HG03066 (cell line): ENCODE measurements around the gene RGL2.

ENCODE experiments used
- ATAC-seq: cut with Tn5 transposase; IDR thresholded peaks from one replicate; pipeline ENCODE4 v1.9.1; 2021; ENCODE audit warnings: low read depth; ENCODE audit not compliant: unreplicated experiment

Gene RGL2

DNA sequence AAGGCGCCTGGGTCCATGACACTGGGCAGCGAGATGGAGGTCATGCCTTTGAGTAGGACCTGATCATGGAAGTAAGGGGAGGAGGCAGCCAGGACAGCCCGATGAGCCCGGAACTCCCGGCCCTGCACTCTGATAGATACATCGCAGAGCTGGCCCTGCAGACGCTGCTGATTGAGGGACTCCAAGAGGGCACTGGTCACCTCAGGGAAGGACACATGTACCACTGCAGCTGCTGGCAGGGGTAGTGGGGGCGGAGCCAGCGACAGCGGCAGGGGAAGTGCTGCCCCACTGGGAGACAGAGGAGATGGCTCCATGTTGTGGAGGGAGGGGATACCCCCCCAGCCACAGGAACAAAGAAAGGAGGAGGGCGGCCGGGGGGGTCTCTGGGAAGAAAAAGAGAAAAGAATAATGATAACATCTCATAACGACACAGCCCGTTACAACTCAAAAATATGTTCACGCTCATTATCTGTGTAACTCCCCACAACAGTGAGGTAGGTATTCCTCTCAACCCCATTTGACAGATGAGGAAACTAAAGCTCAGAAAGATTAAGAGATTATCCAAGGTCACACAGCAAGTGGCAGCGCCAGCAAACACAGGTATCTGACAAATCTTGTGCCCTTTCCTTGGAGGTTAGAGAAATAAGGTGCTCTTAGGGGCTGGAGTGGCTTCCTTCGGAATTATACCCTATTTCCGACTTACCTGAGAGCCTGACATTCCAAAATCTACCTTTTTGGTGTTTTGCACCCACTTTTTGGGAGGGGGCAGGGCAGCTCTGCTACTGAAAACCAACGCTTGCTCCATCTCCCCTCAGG is 18.1 kb upstream of the RGL2 start:
- ATAC-seq, result no peak

- no peak for ATAC-seq
These were observed 17.3 kb upstream of the RGL2 start for GRCh38 chr6:33315793-33316602.

- ATAC-seq, result no peak
These were observed 16.4 kb upstream of the RGL2 start for GRCh38 chr6:33314943-33315792.

DNA sequence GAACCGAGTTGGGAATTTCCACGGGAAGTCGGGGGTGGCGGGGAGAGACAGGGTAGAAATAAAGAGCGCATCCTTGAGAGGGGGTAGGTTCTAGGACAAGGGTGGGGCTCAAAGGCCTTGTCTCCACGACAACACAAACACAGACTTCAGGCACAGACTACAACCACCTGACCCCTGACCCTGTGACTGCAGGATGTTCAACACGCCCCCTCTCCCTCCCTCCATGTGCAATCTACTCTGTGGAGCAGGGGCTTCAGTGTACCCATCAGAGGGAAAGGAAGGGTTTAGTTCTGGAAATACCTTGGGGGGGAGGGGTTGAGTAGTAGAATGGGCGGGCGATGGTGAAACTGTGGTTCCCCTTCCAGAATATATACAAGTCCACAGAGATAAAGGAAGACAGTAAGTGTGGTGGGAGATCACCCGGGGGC is 15.8 kb upstream of the RGL2 start:
- no peak for ATAC-seq

DNA sequence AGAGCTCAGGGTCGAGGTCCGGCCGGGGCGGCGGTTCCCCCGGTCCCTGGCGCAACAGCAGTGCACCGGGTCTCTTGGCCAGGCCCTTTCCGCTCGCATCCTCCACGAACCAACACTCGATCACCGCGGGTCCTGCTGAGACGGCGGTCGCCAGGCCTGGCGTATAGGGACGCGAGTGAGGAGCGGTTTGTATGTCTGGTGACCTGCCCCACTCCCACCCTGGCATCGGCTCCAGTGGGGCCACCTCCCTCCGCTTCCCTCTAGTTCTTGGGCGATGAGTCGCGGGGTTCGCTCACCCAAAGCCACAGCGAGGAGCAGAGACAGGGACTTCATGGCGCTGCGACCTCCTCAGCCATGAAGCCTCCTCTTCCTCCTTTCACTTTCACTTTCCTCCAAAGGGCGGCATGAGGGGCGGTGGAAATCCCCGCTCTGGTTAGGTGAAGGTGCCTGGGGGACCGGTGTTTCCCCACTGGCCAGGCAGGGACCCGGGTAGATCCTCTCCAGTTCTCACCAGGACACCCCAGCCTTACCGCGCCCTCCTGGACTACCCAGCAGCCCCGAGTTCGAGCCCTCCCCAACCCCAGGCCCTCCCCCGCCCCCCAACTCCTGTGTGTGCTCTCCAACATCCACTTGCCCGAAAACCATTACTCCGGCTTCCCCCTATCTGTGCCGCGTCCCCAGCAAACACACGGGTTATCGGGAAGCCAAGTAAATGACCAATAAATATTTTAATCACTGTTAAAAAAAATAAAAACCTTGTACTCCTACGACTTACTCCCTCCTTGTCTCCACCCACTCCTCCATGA is 15.2 kb upstream of the RGL2 start, which contains the start of gene TAPBP:
TAPBP (minus strand) TSS at position 370 of the 806 bp plus-strand sequence; CDS start at position 333, 37 bp downstream.
- peak; percentile 46 for ATAC-seq

DNA sequence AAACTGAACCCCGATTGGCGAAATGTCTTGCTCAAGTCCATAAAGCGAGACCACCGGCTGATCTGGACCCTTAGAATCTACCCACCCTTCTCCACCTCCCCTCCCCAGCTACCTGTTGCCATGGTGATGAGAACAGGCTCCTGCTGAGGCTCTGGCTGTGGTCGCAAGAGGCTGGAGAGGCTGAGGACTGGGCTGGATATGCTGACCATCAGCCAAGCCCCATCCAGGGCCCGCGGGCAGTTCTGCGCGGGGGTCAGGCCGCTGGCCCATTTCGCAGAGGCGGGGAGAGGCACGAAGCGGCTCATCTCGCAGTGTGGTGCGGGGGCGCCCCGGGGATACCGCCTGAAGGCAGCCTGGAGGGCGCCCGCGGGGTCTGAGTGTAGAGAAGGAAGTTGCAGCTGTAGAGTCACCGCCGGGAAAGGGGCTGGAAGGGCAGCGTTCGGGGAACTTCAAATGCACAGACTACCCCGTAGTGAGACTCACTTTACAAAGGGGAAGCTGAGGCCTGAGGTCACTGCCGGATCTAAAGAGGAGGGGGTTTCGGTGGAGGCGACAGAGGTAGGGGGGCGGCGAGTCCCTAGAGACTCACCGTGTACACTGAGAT is 14.5 kb upstream of the RGL2 start:
- ATAC-seq, result no peak

DNA sequence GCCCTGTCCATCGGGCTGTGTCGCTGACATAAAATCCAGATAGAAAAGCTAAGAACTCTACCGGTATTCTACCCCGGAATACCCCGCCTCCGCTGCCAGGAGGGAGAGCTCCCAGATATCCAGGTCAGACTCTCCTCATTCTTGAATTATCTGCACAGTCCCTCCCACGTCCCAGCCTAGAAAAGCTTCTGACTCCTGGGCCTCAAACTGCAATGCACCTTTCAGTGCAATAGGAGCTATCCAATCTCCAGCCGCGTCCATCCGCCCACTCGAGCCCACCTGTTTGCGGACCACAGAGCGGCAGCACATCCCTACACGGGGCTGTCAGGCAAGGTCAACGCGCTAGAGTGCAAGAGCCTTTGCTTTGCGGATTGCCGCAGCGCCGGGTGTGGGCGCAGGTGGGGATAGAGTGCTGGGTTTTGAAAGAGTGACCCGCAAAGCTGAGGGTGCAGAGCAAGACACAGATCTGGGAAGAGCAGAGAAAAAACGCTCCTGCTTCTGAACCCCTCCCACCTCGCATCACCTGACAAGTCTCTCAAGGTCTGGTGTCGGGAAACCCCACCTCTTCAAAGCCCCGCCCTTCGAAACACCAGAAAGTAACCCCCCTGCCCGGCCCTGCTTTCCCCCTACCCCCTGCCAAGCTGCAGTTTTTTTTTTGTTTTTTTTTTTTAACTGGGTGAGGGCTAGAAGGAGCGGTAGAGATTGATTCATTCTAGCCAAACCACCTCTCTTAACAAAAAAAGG is 13.8 kb upstream of the RGL2 start:
- no peak for ATAC-seq

DNA sequence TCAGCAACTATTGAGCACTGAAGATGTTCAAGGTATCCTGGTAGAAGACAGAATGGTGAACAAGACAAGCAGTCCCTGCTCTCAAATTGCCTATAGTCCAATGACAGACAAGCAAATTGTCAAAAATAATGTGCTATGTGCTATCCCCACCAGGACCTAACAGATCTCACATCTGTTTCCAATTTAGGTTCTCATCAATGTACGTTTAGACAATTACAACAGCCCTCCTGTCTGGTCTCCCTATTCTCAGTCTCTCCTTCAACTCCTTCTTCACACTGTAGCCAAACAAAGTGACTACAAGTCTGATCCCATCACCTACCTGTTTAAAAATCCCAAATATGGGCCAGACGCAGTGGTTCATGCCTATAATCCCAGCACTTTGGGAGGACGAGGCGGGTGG is 7.6 kb upstream of the RGL2 start:
- ATAC-seq, result no peak

GRCh38 chr6:33305052-33305451 is 6.3 kb upstream of the RGL2 start:
- ATAC-seq, result no peak

DNA sequence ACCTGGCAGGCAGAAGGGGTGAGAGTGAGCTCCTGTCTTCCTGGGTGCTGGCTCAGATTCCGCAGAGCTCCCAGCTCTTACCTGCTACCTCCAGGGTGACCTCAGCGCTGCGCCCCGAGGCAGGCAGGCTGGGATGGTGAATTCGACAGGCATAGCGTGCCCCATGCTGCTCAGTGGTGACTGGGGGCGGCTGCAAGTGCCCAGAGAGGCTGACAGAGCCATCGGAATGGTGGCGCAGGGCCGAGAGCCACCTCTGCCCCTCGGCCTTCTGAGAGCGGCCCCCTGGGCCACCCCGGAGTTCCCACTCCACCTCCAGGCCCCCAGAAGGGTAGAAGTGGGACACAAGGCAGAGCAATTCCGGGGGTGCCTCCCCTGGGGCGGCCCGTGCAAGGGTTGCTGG is 5.5 kb upstream of the RGL2 start:
- ATAC-seq, result no peak

DNA sequence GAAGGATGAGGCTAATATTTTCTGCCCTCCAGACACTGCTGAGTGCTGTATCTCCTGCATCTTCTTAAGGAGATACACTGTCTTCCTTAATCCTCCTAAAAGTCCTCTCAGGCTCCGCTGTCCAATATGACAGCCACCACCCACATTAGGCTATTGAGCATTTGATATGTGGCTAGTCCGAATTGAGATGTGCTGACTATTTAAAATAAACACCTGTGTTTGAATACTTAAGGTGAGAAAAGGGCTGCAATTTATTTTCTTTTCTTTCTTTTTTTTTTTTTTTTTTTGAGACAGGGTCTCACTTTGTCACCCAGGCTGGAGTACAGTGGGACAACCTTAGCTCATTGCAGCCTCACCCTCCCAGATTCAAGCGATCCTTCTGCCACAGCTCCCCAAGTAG is 3.1 kb upstream of the RGL2 start:
- ATAC-seq, result no peak

- ATAC-seq, result peak; percentile 71
These were observed 649 bp upstream of the RGL2 start for GRCh38 chr6:33299237-33299944.

DNA sequence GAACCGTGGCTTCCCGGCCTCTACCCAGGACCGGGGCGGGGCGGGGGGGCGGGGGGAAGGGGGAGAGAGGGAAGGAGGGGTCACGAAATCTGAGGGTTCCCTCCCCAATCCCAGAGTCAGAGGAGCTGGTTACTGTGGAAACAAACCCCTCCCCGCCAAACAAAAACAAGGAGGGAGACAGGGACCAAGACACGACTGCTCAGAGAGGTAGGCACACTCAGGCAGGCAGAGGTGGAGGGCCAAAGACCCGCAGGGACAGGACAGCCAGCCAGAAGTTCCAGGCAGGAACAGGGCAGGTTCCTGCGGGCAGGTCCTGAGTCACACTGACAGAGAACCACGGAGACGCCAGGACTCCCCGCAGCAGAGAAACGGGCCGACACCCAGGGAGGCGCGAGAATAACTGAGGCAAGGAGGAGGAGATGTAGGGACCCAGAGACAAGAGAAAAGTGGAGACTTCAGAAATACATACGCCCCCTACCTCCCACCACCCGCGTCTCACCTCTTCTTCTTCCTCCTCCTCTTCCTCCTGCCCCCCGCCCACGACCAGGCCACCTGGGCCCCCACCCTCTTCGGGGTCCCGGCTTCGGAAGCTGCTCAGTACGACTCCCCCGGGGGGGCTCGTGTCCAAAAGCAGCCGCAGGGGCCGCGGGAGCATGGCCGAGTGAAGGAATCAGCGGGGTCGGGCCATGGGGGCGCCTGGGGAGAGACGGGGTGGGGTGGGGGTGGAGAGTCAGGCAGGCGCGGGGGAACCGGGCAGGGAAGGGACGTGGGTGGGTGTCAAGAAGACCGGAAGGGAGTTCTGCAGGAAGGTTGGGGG is 578 bp downstream of the RGL2 start:
- ATAC-seq, result no peak

- no peak for ATAC-seq
These were observed 1.3 kb downstream of the RGL2 start for GRCh38 chr6:33297406-33297955.

GRCh38 chr6:33296797-33297405 is 1.8 kb downstream of the RGL2 start:
- ATAC-seq, result no peak

DNA sequence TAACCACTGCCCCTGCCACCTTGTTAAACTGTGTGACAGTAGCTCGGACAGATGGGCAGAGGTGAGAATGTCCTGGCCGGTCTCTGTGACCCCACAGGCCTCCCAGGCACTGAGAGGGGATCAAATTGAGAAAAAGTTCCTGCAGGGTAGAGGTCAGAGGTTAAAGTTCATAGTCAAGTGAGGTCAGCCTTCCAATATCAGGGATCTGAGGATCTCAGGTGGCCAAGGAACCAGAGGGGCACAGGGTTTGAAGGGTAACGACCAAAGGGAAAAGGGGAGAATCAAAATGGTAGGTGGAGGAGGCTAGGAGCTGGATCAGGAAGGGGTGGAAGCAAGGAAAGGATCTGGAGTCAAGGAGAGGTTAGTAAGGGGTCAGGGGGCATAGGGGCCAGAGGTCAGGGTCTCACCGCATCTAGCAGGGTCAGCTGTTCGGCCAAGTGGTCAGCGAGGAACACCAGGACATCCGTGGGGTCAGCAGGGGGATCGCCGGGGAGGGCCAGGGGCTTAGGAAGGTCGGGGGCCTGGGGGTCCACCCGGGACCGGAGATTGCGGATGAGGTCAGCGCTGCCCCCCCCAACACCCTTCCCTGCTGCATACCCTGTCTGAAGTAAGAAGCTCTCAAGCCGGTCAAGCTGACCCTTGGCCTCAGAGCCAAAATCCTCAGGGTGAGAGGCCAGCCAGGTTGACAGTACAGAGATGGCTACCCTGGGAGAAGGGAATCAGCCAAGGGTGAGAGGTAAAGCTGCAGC is 2.9 kb downstream of the RGL2 start:
- no peak for ATAC-seq
